ENCODE data around the gene NMUR1.
"Not testable (repeated sequence)": the region's sequence is repeated elsewhere in the genome, so short reads cannot be mapped to it uniquely, and the experiment has no call there.

NMUR1 gene

DNA sequence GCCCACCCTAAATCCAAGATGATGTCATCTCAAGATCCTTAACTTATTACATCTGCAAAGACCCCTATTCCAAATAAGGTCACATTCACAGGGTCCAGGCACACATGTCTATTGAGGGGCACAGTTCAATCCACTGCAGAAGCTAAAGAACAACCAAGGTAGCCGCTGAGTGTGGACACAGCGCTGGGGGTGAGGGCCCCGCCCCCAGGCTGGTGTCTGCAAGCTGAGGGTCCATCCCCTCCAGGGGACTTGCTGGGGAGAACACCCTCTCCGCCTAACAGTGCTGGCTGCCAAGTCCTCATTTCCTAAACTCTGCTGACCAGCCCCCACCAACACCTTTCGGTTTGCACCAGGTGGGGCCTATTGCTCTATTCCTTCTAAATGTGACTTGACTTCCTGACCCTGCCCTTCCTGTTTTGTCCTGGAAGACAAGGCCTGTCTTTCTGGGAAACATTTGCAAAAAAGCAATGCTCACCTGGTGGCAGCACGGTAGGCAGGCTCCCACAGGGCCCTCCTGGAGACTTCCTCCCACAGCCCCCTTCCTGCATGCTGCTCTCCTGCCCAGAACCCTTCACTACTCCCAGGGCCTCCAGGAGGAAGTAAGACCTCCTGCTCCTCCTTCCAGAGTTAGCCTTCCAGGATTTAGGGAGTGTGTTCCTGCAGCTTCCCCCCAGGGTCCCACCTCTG, 38.0 kb upstream of the NMUR1 start:
- Histone ChIP-seq H3K36me3 (ENCODE audit: control insufficient read depth, insufficient read depth, low read length) (no peaks in the 10 kb centered on the region), H3K27ac (ENCODE audit: low read depth, low read length, severe bottlenecking) (no peak overlapping the region), H3K4me1 (ENCODE audit: control insufficient read depth, insufficient read depth, low read length, poor library complexity, severe bottlenecking) (peaks cover 3% of the 10 kb centered on the region), H3K9me3 (ENCODE audit: control insufficient read depth, low read length) (no peaks in the 10 kb centered on the region), H3K4me3 (ENCODE audit: extremely low read depth, insufficient read depth, low read length, poor library complexity, severe bottlenecking) (no peak overlapping the region)
- 82 to 85% methylated on average over 6 of the region's 6 CpGs for WGBS, 2 experiments (ENCODE audit: insufficient coverage in 2 of 2)

DNA sequence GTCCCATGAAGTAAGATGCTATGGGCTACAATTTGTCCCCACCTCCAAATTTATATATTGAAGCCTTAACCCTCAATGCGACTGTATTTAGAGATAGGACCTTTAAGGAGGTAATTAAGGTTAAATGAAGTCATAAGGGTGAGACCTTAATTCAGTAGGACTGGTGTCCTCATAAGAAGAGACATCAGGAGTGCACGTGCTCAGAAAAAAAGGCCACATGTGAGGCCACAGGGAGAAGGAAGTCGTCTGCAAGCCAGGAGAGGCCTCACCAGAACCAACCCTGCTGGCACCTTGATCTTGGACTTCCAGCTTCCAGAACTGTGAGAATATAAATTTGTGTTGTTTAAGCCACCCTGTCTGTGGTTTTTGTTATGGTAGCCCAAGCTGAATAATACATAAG, 36.9 kb upstream of the NMUR1 start:
- H3K27ac ChIP-seq (ENCODE audit: low read depth, low read length, severe bottlenecking), result no peak overlapping the region
- no peaks in the 10 kb centered on the region for H3K36me3 ChIP-seq (ENCODE audit: control insufficient read depth, insufficient read depth, low read length)
- H3K9me3 ChIP-seq (ENCODE audit: control insufficient read depth, low read length), result no peaks in the 10 kb centered on the region
- WGBS, 2 experiments (ENCODE audit: insufficient coverage in 2 of 2), result 92 to 94% methylated on average over 3 of the region's 3 CpGs
- H3K4me3 ChIP-seq (ENCODE audit: extremely low read depth, insufficient read depth, low read length, poor library complexity, severe bottlenecking), result no peak overlapping the region
- H3K4me1 ChIP-seq (ENCODE audit: control insufficient read depth, insufficient read depth, low read length, poor library complexity, severe bottlenecking), result peaks cover 3% of the 10 kb centered on the region

DNA sequence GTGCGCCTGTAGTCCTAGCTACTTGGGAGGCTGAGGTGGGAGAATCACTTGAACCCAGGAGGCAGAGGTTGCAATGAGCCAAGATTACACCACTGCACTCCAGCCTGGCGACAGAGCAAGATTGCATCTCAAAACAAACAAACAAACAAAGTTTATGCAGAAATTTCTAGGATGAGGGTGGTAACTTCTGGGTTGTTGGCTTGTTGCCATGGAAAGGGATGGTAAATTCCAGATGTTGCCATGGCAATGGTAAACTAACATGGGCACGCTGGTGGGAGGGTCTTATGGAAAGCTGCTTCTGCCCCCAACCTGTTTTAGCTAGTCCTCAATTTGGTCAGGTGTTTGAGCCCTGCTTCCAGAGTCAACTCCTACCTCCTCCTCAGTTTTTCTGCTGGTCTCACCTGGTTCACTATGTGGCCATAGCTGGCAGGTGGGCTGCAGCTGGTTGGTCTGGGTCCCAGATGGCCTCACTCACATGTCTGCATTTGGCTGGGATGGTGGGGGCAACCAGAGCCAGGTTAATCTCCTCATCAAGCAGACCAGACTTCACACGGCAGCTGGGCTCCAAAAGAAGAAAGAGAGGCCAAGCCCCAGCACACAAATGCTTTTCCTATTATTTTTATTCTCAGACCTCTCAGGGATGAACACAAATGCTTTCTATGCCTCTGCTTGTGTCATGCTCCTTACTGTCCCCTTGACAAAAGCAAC, 35.8 kb upstream of the NMUR1 start:
- WGBS, 2 experiments (ENCODE audit: insufficient coverage in 2 of 2), result 83 to 87% methylated on average over 2 to 3 of the region's 4 CpGs
- H3K36me3 ChIP-seq (ENCODE audit: control insufficient read depth, insufficient read depth, low read length), result no peaks in the 10 kb centered on the region
- H3K9me3 ChIP-seq (ENCODE audit: control insufficient read depth, low read length), result no peaks in the 10 kb centered on the region
- peaks cover 3% of the 10 kb centered on the region for H3K4me1 ChIP-seq (ENCODE audit: control insufficient read depth, insufficient read depth, low read length, poor library complexity, severe bottlenecking)
- H3K27ac ChIP-seq (ENCODE audit: low read depth, low read length, severe bottlenecking), result no peak overlapping the region
- H3K4me3 ChIP-seq (ENCODE audit: extremely low read depth, insufficient read depth, low read length, poor library complexity, severe bottlenecking), result no peak overlapping the region

DNA sequence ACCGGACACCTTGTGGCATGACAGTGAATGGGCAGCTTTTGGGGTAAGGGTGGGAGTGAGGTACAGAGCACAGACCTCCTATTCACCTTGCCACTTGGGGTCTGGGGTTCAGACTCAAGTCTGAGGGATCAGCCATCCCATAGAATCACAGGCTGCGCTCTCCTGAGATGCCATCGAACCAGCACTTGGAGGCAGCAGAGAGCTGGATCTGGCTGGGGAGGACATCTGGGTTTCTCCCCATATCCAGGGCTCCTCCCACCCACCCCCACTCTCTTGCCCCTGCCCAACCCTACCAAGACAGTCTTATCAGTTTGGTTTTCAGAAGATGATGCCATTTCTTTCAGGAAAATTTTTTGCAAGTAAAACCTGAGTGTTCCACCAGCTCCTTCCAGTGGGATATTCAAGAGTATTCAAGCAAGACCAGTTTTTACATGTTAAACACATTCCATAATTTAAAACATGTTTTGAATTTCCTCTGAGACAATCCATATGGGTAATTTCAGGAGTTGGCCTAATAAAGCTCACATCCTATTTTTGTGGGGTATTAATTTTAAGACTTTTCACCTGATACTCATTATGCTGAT, 33.2 kb upstream of the NMUR1 start:
- no peaks in the 10 kb centered on the region for H3K36me3 ChIP-seq (ENCODE audit: control insufficient read depth, insufficient read depth, low read length)
- H3K4me1 ChIP-seq (ENCODE audit: control insufficient read depth, insufficient read depth, low read length, poor library complexity, severe bottlenecking), result peaks cover 3% of the 10 kb centered on the region
- no peak overlapping the region for H3K27ac ChIP-seq (ENCODE audit: low read depth, low read length, severe bottlenecking)
- H3K4me3 ChIP-seq (ENCODE audit: extremely low read depth, insufficient read depth, low read length, poor library complexity, severe bottlenecking), result no peak overlapping the region
- H3K9me3 ChIP-seq (ENCODE audit: control insufficient read depth, low read length), result no peaks in the 10 kb centered on the region
- WGBS, 2 experiments (ENCODE audit: insufficient coverage in 2 of 2), result 0% methylated on average over 1 of the region's 3 CpGs; no CpG with 5 or more reads in 1 of the 2 experiments

DNA sequence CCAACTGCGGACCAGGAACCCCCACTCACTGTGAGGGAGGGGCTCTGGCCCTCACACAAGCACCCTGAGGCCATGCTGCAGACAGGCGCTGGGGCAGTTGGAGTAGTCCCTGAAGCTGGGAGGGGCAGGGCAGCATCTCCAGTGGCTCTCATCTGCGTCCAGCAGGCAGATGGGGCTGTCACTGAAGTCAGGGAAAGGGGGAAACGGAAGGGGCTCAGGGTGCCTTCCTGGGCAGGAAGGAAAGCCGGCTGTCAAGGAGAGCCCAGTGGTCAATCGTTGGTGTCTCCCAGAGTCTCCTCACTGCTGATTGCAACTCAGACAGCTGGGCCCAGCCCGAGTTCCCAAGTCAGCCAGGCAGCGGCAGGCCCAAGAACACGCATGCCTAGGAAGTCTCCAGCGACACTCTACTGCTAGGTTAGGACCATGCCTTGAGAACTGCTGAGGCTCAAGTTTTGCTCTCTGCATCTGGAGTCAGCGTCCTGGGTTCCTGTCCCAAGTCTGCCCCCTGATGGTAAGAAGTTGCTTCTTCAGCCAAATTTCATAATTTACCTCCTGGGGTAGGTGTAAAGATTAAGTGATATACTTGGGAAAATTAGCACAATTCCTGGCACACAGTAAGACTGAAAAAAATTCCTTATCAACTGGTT, 27.4 kb upstream of the NMUR1 start:
- no peaks in the 10 kb centered on the region for H3K36me3 ChIP-seq (ENCODE audit: control insufficient read depth, insufficient read depth, low read length)
- no peak overlapping the region for H3K27ac ChIP-seq (ENCODE audit: low read depth, low read length, severe bottlenecking)
- 52 to 58% methylated on average over 11 of the region's 11 CpGs for WGBS, 2 experiments (ENCODE audit: insufficient coverage in 2 of 2)
- H3K4me3 ChIP-seq (ENCODE audit: extremely low read depth, insufficient read depth, low read length, poor library complexity, severe bottlenecking), result no peak overlapping the region
- no peaks in the 10 kb centered on the region for H3K4me1 ChIP-seq (ENCODE audit: control insufficient read depth, insufficient read depth, low read length, poor library complexity, severe bottlenecking)
- peaks cover 9% of the 10 kb centered on the region for H3K9me3 ChIP-seq (ENCODE audit: control insufficient read depth, low read length)

DNA sequence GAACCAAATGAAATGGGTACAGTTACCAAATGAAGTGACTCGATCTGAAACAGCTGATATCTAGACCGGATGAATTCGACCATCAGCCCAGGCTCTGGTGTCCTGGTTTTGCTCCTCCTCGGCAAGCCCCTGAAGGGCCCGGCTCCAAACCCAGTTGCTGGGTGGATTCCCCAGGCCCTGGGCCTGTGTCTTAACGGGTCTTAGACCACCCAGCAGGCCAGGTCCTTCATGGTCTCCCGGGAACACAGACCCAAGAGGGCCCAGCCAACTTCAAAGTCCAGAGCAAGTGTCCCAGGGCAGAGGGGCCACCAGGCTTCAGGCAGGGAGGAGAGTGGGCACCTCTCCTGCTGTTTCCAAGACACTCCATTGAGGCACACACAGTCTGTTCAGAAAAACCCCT, 26.7 kb upstream of the NMUR1 start:
- Histone ChIP-seq H3K4me3 (ENCODE audit: extremely low read depth, insufficient read depth, low read length, poor library complexity, severe bottlenecking) (no peak overlapping the region), H3K36me3 (ENCODE audit: control insufficient read depth, insufficient read depth, low read length) (no peaks in the 10 kb centered on the region), H3K9me3 (ENCODE audit: control insufficient read depth, low read length) (peaks cover 13% of the 10 kb centered on the region), H3K4me1 (ENCODE audit: control insufficient read depth, insufficient read depth, low read length, poor library complexity, severe bottlenecking) (no peaks in the 10 kb centered on the region), H3K27ac (ENCODE audit: low read depth, low read length, severe bottlenecking) (no peak overlapping the region)
- WGBS, 2 experiments (ENCODE audit: insufficient coverage in 2 of 2), result 88 to 91% methylated on average over 7 of the region's 7 CpGs

DNA sequence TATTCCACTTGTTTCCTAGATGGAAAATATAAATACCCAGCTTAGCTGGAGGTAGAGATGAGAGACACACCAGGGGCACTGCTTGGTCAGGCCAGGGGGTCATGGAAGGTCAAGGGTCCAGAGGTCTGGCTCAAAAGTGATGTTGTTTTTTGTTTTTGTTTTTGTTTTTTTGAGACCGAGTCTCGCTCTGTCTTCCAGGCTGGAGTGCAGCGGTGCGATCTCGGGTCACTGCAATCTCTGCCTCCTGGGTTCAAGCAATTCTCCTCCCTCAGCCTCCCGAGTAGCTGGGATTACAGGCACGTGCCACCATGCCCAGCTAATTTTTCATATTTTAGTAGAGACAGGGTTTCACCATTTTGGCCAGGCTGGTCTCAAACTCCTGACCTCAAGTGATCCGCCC, 26.3 kb upstream of the NMUR1 start:
- H3K36me3 ChIP-seq (ENCODE audit: control insufficient read depth, insufficient read depth, low read length); H3K4me3 ChIP-seq (ENCODE audit: extremely low read depth, insufficient read depth, low read length, poor library complexity, severe bottlenecking); H3K4me1 ChIP-seq (ENCODE audit: control insufficient read depth, insufficient read depth, low read length, poor library complexity, severe bottlenecking); H3K27ac ChIP-seq (ENCODE audit: low read depth, low read length, severe bottlenecking): not testable (repeated sequence)
- 89 to 95% methylated on average over 7 to 8 of the region's 8 CpGs for WGBS, 2 experiments (ENCODE audit: insufficient coverage in 2 of 2)
- peaks cover 13% of the 10 kb centered on the region for H3K9me3 ChIP-seq (ENCODE audit: control insufficient read depth, low read length)

DNA sequence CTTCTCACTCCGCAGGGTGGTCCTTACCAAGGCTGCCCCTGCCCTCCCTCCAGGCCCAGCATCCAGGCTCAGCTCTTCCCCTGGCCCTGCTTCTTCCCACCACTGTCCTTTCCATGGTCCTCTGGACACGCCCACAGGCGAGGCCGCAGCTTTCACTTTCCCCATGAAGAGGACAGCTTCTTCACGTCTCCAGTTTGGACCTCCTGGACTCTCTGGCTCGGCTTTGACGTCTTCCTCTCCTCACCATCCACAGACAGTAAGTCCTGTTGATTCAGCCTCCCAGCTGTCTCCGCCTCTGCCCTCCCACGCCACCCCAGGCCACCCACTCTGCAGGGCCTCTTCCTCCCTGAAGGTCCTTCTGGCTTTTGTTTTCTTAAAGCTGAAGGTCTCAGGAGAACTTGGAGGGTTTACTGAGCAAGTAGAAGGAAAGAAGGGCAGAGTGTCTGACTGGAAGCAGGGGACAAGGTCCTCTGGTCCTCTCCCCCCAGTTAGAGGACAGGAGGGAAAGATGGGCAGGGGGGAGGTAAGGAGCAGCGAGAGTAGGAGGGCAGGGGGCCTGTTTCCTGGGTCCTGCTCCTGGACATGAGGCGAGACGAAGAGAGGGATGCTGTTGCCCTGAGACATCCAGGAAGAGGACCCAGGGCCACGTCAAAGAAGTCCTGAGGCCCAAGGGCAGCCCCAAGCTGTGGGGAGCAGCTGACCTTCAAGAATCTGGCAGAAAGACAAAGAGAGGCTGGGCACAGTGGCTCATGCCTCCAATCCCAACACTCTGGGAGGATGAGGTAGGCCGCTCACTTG, 24.7 kb upstream of the NMUR1 start:
- no peak overlapping the region for H3K27ac ChIP-seq (ENCODE audit: low read depth, low read length, severe bottlenecking)
- H3K4me1 ChIP-seq (ENCODE audit: control insufficient read depth, insufficient read depth, low read length, poor library complexity, severe bottlenecking), result no peaks in the 10 kb centered on the region
- WGBS, 2 experiments (ENCODE audit: insufficient coverage in 2 of 2), result 89 to 90% methylated on average over 6 to 12 of the region's 14 CpGs
- H3K4me3 ChIP-seq (ENCODE audit: extremely low read depth, insufficient read depth, low read length, poor library complexity, severe bottlenecking), result no peak overlapping the region
- peaks cover 13% of the 10 kb centered on the region for H3K9me3 ChIP-seq (ENCODE audit: control insufficient read depth, low read length)
- H3K36me3 ChIP-seq (ENCODE audit: control insufficient read depth, insufficient read depth, low read length), result no peaks in the 10 kb centered on the region

DNA sequence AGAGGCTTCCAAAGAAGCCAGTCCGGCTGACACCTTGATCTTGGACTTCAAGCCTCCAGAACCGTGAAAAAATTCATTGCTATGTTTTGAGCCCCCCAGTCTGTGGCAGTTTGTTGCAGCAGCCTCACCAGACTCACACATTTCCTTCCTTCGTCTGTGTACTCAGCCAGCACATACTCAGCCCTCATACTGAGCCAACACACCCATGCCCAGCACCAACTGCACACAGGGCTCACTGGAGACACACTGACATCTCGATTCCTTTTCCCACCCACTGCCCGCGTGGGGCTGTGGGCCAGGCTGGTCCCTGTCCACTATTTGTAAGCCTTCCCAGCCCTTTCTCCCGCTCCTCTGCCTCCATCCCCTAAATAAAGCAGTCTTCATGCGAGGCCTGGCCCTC, 24.1 kb upstream of the NMUR1 start:
- no peak overlapping the region for H3K27ac ChIP-seq (ENCODE audit: low read depth, low read length, severe bottlenecking)
- no peaks in the 10 kb centered on the region for H3K36me3 ChIP-seq (ENCODE audit: control insufficient read depth, insufficient read depth, low read length)
- H3K9me3 ChIP-seq (ENCODE audit: control insufficient read depth, low read length), result peaks cover 13% of the 10 kb centered on the region
- H3K4me3 ChIP-seq (ENCODE audit: extremely low read depth, insufficient read depth, low read length, poor library complexity, severe bottlenecking), result no peak overlapping the region
- no peaks in the 10 kb centered on the region for H3K4me1 ChIP-seq (ENCODE audit: control insufficient read depth, insufficient read depth, low read length, poor library complexity, severe bottlenecking)
- WGBS, 2 experiments (ENCODE audit: insufficient coverage in 2 of 2), result 81% methylated on average over 8 of the region's 8 CpGs

DNA sequence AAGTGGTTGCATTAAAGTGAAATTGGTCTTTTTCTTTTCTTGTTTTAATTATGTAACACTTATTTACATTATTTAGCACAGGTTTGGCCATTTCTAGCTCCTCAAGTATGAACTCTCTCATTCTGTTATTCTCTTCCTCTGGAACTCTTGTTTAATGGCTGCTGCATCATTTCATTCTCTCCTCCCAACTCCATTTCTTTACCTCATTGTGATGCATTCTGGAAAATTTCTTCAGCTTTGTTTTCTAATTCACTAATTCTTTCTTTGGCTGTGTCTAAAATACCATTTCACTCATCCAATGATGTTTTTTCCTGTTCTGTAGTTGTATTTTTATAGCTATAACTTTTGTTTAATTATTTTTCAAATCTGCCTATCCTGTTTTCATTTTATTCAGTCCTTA, 22.5 kb upstream of the NMUR1 start:
- H3K9me3 ChIP-seq (ENCODE audit: control insufficient read depth, low read length), result peaks cover 13% of the 10 kb centered on the region
- no peaks in the 10 kb centered on the region for H3K4me1 ChIP-seq (ENCODE audit: control insufficient read depth, insufficient read depth, low read length, poor library complexity, severe bottlenecking)
- no peaks in the 10 kb centered on the region for H3K36me3 ChIP-seq (ENCODE audit: control insufficient read depth, insufficient read depth, low read length)
- no peak overlapping the region for H3K4me3 ChIP-seq (ENCODE audit: extremely low read depth, insufficient read depth, low read length, poor library complexity, severe bottlenecking)
- no peak overlapping the region for H3K27ac ChIP-seq (ENCODE audit: low read depth, low read length, severe bottlenecking)
